GM12892 (cell line): ENCODE data around the gene PCSK6.

ENCODE experiments used
- POLR2A ChIP-seq: IDR thresholded peaks from 2 replicates; pipeline ENCODE4 v1.6.1; 2011; ENCODE audit warnings: low read depth, low read length, control low read depth
- POLR2AphosphoS5 ChIP-seq: IDR thresholded peaks from 2 replicates; pipeline ENCODE4 v1.6.1; 2011; ENCODE audit warnings: low read depth, low read length, control low read depth

GRCh38 chr15:101353240-101353639 lies 136.3 kb downstream of the PCSK6 start:
- TF ChIP-seq POLR2AphosphoS5 (no peak), POLR2A (no peak)
